T-cell (primary cell): ENCODE measurements around the gene CNTN5. TPM values are rescaled to one million over a fixed set of nuclear protein-coding genes. Genes with fewer than 3 reads are reported as not detected.

Experiments
- ATAC-seq, 4 experiments: fragments of 200-7000 bp in 3 of 4; fragments of 150-1000 bp in 1 of 4; cut with Tn5 transposase; replicated peaks in 1 of 4; 1 replicate in 3 of 4; 2 replicates in 1 of 4; pipeline ENCODE4 v1.10.0; 2021; ENCODE audit warnings: moderate library complexity in 3 of 4, mild to moderate bottlenecking in 2 of 4, moderate number of reproducible peaks in 1 of 4
- CTCF ChIA-PET, 2 donors: fragments of 300-600 bp; sonication (Branson Sonifier 250); formaldehyde crosslinking; loops; one replicate each; lab custom pipeline; 2022; ENCODE audit warnings: antibody characterized with exemption in 2 of 2; lab: Charles Lee
- POLR2A ChIA-PET, 2 donors: fragments of 300-600 bp; sonication (Branson Sonifier 250); formaldehyde crosslinking; loops; one replicate each; lab custom pipeline; 2022; ENCODE audit warnings: antibody characterized with exemption in 2 of 2; lab: Charles Lee
- DNase-seq, 35 experiments: peaks; one replicate each; pipeline versions ENCODE4 v3.0.0 to v3.0.0-alpha.2; 2013 to 2023
- H3K27ac ChIP-seq: one replicate; pipeline ENCODE4 v1.5.1; 2013; ENCODE audit warnings: low read length
- H3K27me3 ChIP-seq, 2 experiments: replicated peaks in 1 of 2; 1 replicate in 1 of 2; 2 replicates in 1 of 2; pipeline versions ENCODE4 v1.6.1 to v1.7.0; 2013; ENCODE audit warnings: low read length in 1 of 2, mixed read lengths in 1 of 2; ENCODE audit not compliant: control insufficient read depth in 2 of 2, insufficient read depth in 2 of 2; ENCODE audit errors: extremely low read depth in 1 of 2
- H3K36me3 ChIP-seq, 2 donors: 1 replicate in 1 of 2; 2 replicates in 1 of 2; pipeline versions ENCODE4 v1.6.1 to v1.7.0; 2013; ENCODE audit warnings: low read length in 1 of 2; ENCODE audit not compliant: control insufficient read depth in 2 of 2, insufficient read depth in 1 of 2; ENCODE audit errors: extremely low read depth in 1 of 2
- H3K4me1 ChIP-seq, 2 experiments: 1 replicate in 1 of 2; 2 replicates in 1 of 2; pipeline versions ENCODE4 v1.6.1 to v1.7.0; 2013; ENCODE audit warnings: low read length in 2 of 2, mixed read lengths in 1 of 2; ENCODE audit not compliant: insufficient read depth in 2 of 2, control insufficient read depth in 1 of 2; ENCODE audit errors: extremely low read depth in 1 of 2
- H3K4me3 ChIP-seq, 2 donors: 1 replicate in 1 of 2; 2 replicates in 1 of 2; pipeline versions ENCODE4 v1.5.1 to v1.7.0; 2013; ENCODE audit warnings: mild to moderate bottlenecking in 2 of 2, low read length in 1 of 2, moderate library complexity in 1 of 2; ENCODE audit not compliant: control insufficient read depth in 1 of 2; ENCODE audit errors: extremely low read depth in 1 of 2
- H3K9me3 ChIP-seq: 2 replicates; pipeline ENCODE4 v1.7.0; 2013
- H3K27ac Mint-ChIP-seq, 2 donors: one replicate each; pipeline ENCODE4 v1.8.0; 2020 to 2021; ENCODE audit warnings: mild to moderate bottlenecking in 2 of 2, mixed read lengths in 2 of 2
- H3K27me3 Mint-ChIP-seq, 2 donors: one replicate each; pipeline ENCODE4 v1.8.0; 2021 to 2022; ENCODE audit warnings: mixed read lengths in 2 of 2
- H3K36me3 Mint-ChIP-seq: one replicate; pipeline ENCODE4 v1.8.0; 2021; ENCODE audit warnings: mixed read lengths
- H3K4me1 Mint-ChIP-seq, 3 donors: one replicate each; pipeline ENCODE4 v1.8.0; 2020 to 2022; ENCODE audit warnings: mixed read lengths in 3 of 3, mild to moderate bottlenecking in 1 of 3
- H3K4me3 Mint-ChIP-seq, 3 donors: one replicate each; pipeline ENCODE4 v1.8.0; 2020 to 2022; ENCODE audit warnings: mild to moderate bottlenecking in 3 of 3, mixed read lengths in 3 of 3, moderate library complexity in 3 of 3
- H3K9me3 Mint-ChIP-seq, 3 donors: one replicate each; pipeline ENCODE4 v1.8.0; 2020 to 2022; ENCODE audit warnings: mixed read lengths in 3 of 3
- WGBS: methylation state at CpG from one replicate; pipeline ENCODE4 v1.1.5; 2013; ENCODE audit warnings: missing lambda C conversion rate; ENCODE audit not compliant: insufficient coverage; 5-methylcytosine and 5-hydroxymethylcytosine counted together
- total RNA-seq, 35 experiments: library from RNA in 6 of 35; stranded (reverse) in 6 of 35; fragments of 120-200 nt in 1 of 35; gene quantifications; one replicate each; pipeline versions ENCODE4 v1.2.1 to v1.2.4 and lab custom pipeline; 2013 to 2026

The CNTN5 gene
- total RNA-seq, 5 donors from 2014 or later (not counting 1 experiment from before 2014, with no cell fraction given) = not detected

- Mint-ChIP-seq H3K36me3 (no peaks in the 10 kb centered on the region), H3K4me3 (no peak overlapping the region), H3K27me3 (no peaks in the 10 kb centered on the region), H3K9me3 (peaks cover 12 to 44% (median 37%) of the 10 kb centered on the region in 3 donors), H3K4me1 (no peaks in the 10 kb centered on the region), H3K27ac (no peak overlapping the region)
- ATAC-seq = no peak
- Histone ChIP-seq H3K27me3 (no peaks in the 10 kb centered on the region), H3K4me1 (no peaks in the 10 kb centered on the region), H3K36me3 (no peaks in the 10 kb centered on the region), H3K4me3 (no peak overlapping the region), H3K27ac (no peak overlapping the region), H3K9me3 (no peaks in the 10 kb centered on the region)
- no peak for DNase-seq
- CTCF ChIA-PET = no interaction called here
- POLR2A ChIA-PET = no interaction called here
- WGBS = 66% methylated on average over 3 of the region's 4 CpGs
Observed at GRCh38 chr11:100328626-100329340, 1308.0 kb downstream of the CNTN5 start.

- Histone ChIP-seq H3K9me3 (no peaks in the 10 kb centered on the region), H3K27me3 (no peaks in the 10 kb centered on the region), H3K36me3 (no peaks in the 10 kb centered on the region), H3K27ac (no peak overlapping the region), H3K4me1 (no peaks in the 10 kb centered on the region), H3K4me3 (no peak overlapping the region)
- Mint-ChIP-seq H3K4me3 (no peak overlapping the region), H3K36me3 (no peaks in the 10 kb centered on the region), H3K4me1 (no peaks in the 10 kb centered on the region), H3K27me3 (no peaks in the 10 kb centered on the region), H3K27ac (no peak overlapping the region), H3K9me3 (peaks cover 13 to 50% (median 42%) of the 10 kb centered on the region in 3 donors)
- ATAC-seq = no peak
- no peak for DNase-seq
- ChIA-PET POLR2A (no interaction called here), CTCF (no interaction called here)
Observed at GRCh38 chr11:100329352-100329751, 1308.6 kb downstream of the CNTN5 start.

DNA sequence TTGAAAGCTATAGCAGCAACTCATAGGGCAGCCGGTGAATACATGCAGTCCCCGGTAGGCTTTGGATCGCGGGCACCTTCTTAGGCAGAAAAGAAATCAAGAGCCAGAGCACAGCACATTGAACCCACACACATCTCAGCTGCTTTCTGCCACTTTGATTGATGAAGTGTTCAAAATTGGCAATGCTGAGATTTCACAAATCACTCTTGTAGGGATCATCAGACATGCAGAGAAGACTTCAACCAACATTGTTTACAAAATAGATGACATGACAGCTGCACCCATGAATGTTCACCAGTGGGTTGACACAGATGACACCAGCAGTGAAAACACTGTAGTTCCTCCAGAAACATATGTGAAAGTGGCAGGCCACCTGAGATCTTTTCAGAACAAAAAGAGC is 1316.1 kb downstream of the CNTN5 start:
- Histone ChIP-seq H3K27ac (no peak overlapping the region), H3K9me3 (no peaks in the 10 kb centered on the region), H3K4me1 (no peaks in the 10 kb centered on the region), H3K36me3 (no peaks in the 10 kb centered on the region), H3K4me3 (no peak overlapping the region), H3K27me3 (no peaks in the 10 kb centered on the region)
- no peak overlapping the region for H3K4me3 Mint-ChIP-seq
- H3K4me1 Mint-ChIP-seq = no peaks in the 10 kb centered on the region
- ChIA-PET POLR2A (no interaction called here), CTCF (no interaction called here)
- H3K27me3 Mint-ChIP-seq = no peaks in the 10 kb centered on the region
- DNase-seq (no peak), ATAC-seq (no peak)
- no CpG with 5 or more reads among the region's 4 CpGs for WGBS
- no peak overlapping the region for H3K27ac Mint-ChIP-seq
- H3K36me3 Mint-ChIP-seq = no peaks in the 10 kb centered on the region
- peaks cover 14 to 31% (median 29%) of the 10 kb centered on the region in 3 donors for H3K9me3 Mint-ChIP-seq

- H3K36me3 ChIP-seq = no peaks in the 10 kb centered on the region
- H3K27ac ChIP-seq = no peak overlapping the region
- H3K4me1 Mint-ChIP-seq = no peaks in the 10 kb centered on the region
- no peak overlapping the region for H3K27ac Mint-ChIP-seq
- H3K9me3 Mint-ChIP-seq = peaks cover 12 to 24% (median 20%) of the 10 kb centered on the region in 3 donors
- CTCF ChIA-PET = no interaction called here
- DNase-seq = no peak
- H3K4me1 ChIP-seq = no peaks in the 10 kb centered on the region
- H3K27me3 ChIP-seq = no peaks in the 10 kb centered on the region
- ATAC-seq = no peak
- no peaks in the 10 kb centered on the region for H3K36me3 Mint-ChIP-seq
- WGBS = 100% methylated on average over 3 of the region's 6 CpGs
- H3K27me3 Mint-ChIP-seq = no peaks in the 10 kb centered on the region
- H3K4me3 Mint-ChIP-seq = no peak overlapping the region
- POLR2A ChIA-PET = no interaction called here
- H3K9me3 ChIP-seq = no peaks in the 10 kb centered on the region
- no peak overlapping the region for H3K4me3 ChIP-seq
Observed at GRCh38 chr11:100338144-100338840, 1317.5 kb downstream of the CNTN5 start.

GRCh38 chr11:100340466-100341319 is 1319.9 kb downstream of the CNTN5 start:
- H3K4me3 ChIP-seq = no peak overlapping the region
- no peak for ATAC-seq

DNA sequence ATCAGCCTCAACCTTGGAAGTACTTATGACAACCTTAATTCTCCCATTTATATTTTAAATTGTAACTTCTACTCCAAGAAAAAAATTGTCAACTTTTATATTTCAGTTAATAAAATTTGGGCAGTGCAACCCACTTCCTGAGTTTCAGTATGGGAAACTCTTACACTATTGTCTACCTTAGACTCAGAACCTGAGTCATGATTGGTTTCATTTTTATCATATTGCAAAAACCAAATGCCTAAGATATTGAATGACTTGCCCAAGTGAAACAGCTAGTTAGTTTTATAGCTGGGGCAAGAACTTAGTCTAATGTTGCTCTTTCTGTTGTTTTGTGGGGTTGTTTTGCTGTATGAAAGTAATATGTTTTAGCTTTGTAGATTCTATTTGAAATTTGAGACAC is 1332.3 kb downstream of the CNTN5 start:
- no peaks in the 10 kb centered on the region for H3K27me3 Mint-ChIP-seq
- H3K27ac Mint-ChIP-seq = no peak overlapping the region
- Histone ChIP-seq H3K4me1 (no peaks in the 10 kb centered on the region), H3K27me3 (no peaks in the 10 kb centered on the region), H3K36me3 (no peaks in the 10 kb centered on the region), H3K9me3 (no peaks in the 10 kb centered on the region), H3K4me3 (no peak overlapping the region), H3K27ac (no peak overlapping the region)
- H3K36me3 Mint-ChIP-seq = no peaks in the 10 kb centered on the region
- ChIA-PET POLR2A (no interaction called here), CTCF (no interaction called here)
- H3K4me3 Mint-ChIP-seq = no peak overlapping the region
- no peak for DNase-seq
- H3K4me1 Mint-ChIP-seq = no peaks in the 10 kb centered on the region
- peaks cover 12 to 15% (median 14%) of the 10 kb centered on the region in 3 donors for H3K9me3 Mint-ChIP-seq
- ATAC-seq = no peak

More at GRCh38 chr11:100340466-100341319, 1319.9 kb downstream of the CNTN5 start:
- Mint-ChIP-seq H3K9me3 (peaks cover 8 to 16% (median 12%) of the 10 kb centered on the region in 3 donors), H3K27me3 (no peaks in the 10 kb centered on the region), H3K36me3 (no peaks in the 10 kb centered on the region), H3K4me1 (no peaks in the 10 kb centered on the region), H3K27ac (no peak overlapping the region), H3K4me3 (no peak overlapping the region)
- H3K36me3 ChIP-seq = no peaks in the 10 kb centered on the region
- H3K9me3 ChIP-seq = no peaks in the 10 kb centered on the region
- no peaks in the 10 kb centered on the region for H3K27me3 ChIP-seq
- WGBS = 96% methylated on average over 4 of the region's 9 CpGs
- no peak overlapping the region for H3K27ac ChIP-seq
- H3K4me1 ChIP-seq = no peaks in the 10 kb centered on the region
- ChIA-PET CTCF (no interaction called here), POLR2A (no interaction called here)
- no peak for DNase-seq
